ENCODE results near the gene BPIFB4. TPM values are rescaled to one million over a fixed set of nuclear protein-coding genes. Genes with fewer than 3 reads are reported as not detected.

The BPIFB4 gene
- total RNA-seq, 2 donors from 2014 or later, result not detected

GRCh38 chr20:33147299-33147698 is 67.9 kb downstream of the BPIFB4 start:
- no peaks in the 10 kb centered on the region for H3K4me1 ChIP-seq
- H3K9me3 ChIP-seq, result no peaks in the 10 kb centered on the region
- H3K27me3 ChIP-seq, result no peaks in the 10 kb centered on the region
- no peak overlapping the region for H3K4me3 ChIP-seq
- H3K36me3 ChIP-seq, result no peaks in the 10 kb centered on the region
- H3K27ac ChIP-seq, result no peak overlapping the region
- no peak for TF ChIP-seq CTCF (IDR thresholded peaks at IDR 0.05)
- no peak for DNase-seq (ENCODE audit: low spot score)

GRCh38 chr20:33148040-33148439 is 68.6 kb downstream of the BPIFB4 start:
- no peak overlapping the region for H3K27ac ChIP-seq
- no peaks in the 10 kb centered on the region for H3K27me3 ChIP-seq

GRCh38 chr20:33154252-33154651 is 74.8 kb downstream of the BPIFB4 start:
- Histone ChIP-seq H3K36me3 (no peaks in the 10 kb centered on the region), H3K27me3 (no peaks in the 10 kb centered on the region), H3K9me3 (no peaks in the 10 kb centered on the region), H3K27ac (no peak overlapping the region), H3K4me3 (no peak overlapping the region), H3K4me1 (no peaks in the 10 kb centered on the region)
- TF ChIP-seq CTCF (IDR thresholded peaks at IDR 0.05), result no peak
- DNase-seq (ENCODE audit: low spot score), result peak; percentile 26

More at GRCh38 chr20:33148040-33148439, 68.6 kb downstream of the BPIFB4 start:
- Histone ChIP-seq H3K9me3 (no peaks in the 10 kb centered on the region), H3K4me1 (no peaks in the 10 kb centered on the region), H3K4me3 (no peak overlapping the region), H3K36me3 (no peaks in the 10 kb centered on the region)
- TF ChIP-seq CTCF (IDR thresholded peaks at IDR 0.05), result no peak
- peak; percentile 38 for DNase-seq (ENCODE audit: low spot score)

- H3K4me1 ChIP-seq, result no peaks in the 10 kb centered on the region
- no peaks in the 10 kb centered on the region for H3K27me3 ChIP-seq
- TF ChIP-seq CTCF (IDR thresholded peaks at IDR 0.05), result no peak
- no peaks in the 10 kb centered on the region for H3K9me3 ChIP-seq
- DNase-seq (ENCODE audit: low spot score), result no peak
- no peaks in the 10 kb centered on the region for H3K36me3 ChIP-seq
- H3K4me3 ChIP-seq, result no peak overlapping the region
- no peak overlapping the region for H3K27ac ChIP-seq
Observed at GRCh38 chr20:33158637-33159385, 79.4 kb downstream of the BPIFB4 start.

- no peak for TF ChIP-seq CTCF (IDR thresholded peaks at IDR 0.05)
- DNase-seq (ENCODE audit: low spot score), result no peak
- Histone ChIP-seq H3K27me3 (no peaks in the 10 kb centered on the region), H3K27ac (no peak overlapping the region), H3K4me1 (no peaks in the 10 kb centered on the region), H3K4me3 (no peak overlapping the region), H3K9me3 (no peaks in the 10 kb centered on the region), H3K36me3 (no peaks in the 10 kb centered on the region)
Observed at GRCh38 chr20:33159713-33160112, 80.3 kb downstream of the BPIFB4 start.

- H3K4me1 ChIP-seq, result no peaks in the 10 kb centered on the region
- no peak overlapping the region for H3K4me3 ChIP-seq
- H3K27ac ChIP-seq, result no peak overlapping the region
- TF ChIP-seq CTCF (IDR thresholded peaks at IDR 0.05), result no peak
- H3K27me3 ChIP-seq, result no peaks in the 10 kb centered on the region
- no peaks in the 10 kb centered on the region for H3K9me3 ChIP-seq
- H3K36me3 ChIP-seq, result no peaks in the 10 kb centered on the region
- peak; percentile 5 for DNase-seq (ENCODE audit: low spot score)
Observed at GRCh38 chr20:33160681-33161080, 81.2 kb downstream of the BPIFB4 start.

Measured in right atrium auricular region (tissue), 2 donors.